HL-60/S4 treated with retinoic acid at 250 ng/mL for 4 days and 3 days (cell line): ENCODE data around the gene MRPL22.
"Not testable (repeated sequence)": the region's sequence is repeated elsewhere in the genome, so short reads cannot be mapped to it uniquely, and the experiment has no call there.

Experiments used
- in situ Hi-C: fragments of 300-500 bp; cut with MboI; formaldehyde crosslinking; loops from 2 replicates; pipeline ENCODE4 v1.7.0; 2022; ENCODE audit warnings: low sequenced_read_pairs

Gene MRPL22

DNA sequence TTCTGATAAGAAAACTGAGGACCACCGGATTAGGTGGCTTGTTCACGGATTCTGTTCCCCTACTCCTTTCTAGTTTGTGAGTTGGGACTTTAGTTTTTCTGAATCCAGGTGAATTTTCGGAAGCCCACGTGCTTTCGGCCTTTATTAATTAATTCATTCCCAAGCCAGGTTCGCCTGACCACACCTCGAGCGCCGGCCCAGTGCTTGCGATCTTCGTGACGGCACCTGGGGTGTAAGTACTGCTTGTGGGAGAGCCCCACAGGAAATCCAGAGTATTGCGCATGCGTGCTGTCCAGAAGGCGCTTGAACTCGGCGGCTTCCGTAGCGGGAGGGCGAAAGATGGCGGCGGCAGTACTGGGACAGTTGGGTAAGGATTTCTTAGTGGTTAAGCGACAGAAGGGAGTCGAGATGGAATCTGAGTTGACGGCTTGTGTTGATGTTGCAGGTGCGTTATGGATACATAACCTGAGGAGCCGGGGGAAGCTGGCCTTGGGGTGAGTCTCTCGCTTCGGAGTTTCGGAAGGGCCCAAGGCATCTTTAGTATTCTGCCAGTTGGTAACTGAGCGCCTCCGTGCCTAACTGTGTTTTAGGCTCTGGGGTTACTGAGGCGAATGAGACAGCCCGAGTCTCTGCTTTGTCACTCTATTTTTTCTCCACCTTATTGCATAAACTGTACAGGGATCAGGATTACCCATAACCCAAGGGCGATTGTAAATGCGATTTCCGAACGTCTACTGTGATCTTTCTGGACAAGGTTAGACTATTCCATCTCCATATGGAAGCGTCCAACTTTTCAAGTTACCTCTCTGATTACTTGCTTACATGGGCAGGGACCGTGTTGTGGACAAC is at the start of gene MRPL22:
MRPL22 (plus strand) TSS at position 302 of the 849 bp plus-strand sequence; CDS start at position 340, 38 bp downstream.
- in situ Hi-C loops, result no loop called here

DNA sequence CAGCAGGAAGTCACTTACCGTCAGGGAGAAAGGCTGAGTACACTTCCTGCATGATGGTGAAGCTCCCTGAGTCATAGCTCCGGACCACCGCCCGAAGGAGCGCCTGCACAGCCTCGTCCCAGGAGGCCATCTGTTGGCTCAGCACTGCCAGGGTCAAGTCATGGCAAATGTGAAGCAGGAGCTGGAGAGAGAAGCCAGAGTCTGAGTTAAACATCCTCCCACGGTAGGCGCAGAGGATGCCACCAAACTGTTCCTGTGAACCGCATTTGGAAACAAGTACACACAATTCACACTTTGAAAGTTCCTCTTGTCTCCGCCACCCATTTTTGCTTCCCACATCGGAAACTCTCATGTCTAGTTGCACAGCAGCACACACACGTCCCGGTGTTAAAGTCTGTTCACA is 48.5 kb upstream of the MRPL22 start:
- in situ Hi-C loops, result no loop called here

DNA sequence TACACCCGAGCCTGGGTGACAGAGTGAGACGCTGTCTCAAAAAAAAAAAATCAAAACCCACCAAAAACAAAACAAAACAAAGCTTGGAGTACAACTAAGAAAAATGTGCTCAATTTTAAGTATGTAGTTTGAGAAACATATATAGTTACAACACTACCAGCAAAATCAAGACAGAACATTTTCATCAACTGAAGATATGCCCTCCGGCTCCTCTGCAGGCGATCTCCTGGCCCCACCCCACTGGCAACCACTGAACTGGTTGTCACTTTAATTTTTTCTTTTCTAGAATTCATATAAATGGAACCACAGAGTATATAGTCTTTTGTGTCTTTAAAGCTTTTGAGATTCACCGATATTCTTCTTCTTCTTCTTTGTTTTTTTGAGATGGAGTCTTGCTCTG is 47.5 kb upstream of the MRPL22 start:
- in situ Hi-C loops, result no loop called here

DNA sequence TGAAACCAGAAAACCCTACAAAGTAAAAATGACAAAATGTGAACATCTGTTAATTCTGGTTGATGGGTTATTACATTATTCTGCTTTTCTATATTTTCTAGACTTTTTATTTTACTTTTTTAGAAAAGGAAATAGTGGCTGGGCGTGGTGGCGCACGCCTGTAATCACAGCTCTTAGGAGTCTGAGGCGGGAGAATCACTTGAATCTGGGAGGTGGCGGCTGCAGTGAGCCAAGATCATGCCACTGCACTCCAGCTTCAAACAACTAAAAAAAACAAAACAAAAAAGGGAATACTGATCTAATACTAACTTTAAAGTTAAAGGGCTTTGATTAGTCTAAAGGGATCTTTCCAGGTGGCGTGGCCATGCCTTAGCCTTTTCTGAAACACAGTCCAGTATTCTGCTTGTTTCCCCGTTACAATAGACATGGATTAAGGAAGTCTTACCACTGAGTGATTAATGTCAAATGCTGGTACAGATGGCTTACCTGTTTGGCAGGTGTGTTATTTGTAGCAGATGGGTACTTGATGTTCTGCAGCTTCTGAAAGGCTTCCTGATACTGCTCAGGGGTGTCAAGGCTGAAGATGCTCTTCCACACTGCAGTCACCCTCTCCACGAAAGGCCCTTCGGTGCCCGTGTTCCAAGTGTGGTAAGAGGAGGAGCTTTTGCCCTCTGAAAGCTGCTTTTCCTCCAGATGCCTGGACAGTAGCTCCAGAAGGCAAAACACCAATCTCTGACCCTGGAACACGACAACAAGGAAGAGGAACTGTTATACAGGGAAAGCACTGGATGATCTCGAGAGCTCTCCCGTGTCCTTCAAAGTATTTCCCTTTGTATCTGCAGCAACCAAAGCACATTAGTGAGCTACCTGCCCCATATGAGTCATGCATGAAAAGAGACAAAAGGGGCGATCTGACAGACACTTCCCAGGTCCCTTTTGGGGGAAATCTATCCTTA is 45.0 kb upstream of the MRPL22 start:
- in situ Hi-C loops, result no loop called here

DNA sequence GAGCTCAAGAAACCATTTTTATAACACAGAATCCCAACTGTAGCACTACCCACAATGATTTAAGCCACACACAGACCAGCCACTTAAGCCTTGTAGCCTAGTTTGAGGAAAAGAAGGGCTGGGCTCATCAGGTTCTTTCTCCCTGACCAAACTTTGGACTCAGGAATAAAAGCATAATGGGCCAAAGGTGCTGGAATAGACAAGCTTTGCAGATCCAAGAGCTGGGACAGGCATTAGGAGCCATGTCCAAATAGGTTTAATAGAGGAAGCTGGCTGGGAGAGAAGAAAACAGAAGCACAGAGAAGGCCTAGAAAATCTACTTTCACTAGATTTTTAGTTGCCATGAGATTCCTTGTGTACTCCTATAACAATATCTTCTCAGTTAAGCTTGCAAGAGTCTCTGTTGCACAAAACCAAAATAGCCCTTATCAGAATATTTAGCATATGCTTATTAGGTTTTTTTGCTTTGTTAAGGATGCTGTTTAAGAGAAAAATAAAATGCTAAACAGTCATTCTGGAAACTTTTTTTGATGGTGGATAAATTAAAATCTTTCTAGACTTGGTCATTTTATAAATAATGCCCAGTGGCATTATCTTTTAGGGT is 44.2 kb upstream of the MRPL22 start:
- in situ Hi-C loops, result no loop called here

DNA sequence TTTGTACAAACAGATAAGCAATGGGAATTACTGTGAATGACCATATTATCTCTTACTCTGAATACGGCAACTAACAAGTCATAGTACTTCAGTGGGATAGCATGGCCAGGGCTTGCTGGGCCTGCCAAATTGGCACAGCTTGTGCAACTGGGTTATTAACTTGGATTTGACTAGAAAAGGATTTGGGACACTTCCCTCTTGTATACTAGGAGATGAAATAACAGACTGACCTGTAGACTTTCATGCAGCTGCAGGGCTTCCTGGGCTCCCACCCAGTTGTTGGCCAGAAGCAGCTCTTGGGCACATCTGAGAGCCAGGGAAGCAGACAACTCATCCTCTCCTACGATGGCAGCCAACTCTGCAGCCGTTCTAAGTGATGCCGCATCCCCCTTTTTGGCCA is 42.7 kb upstream of the MRPL22 start:
- in situ Hi-C loops, result no loop called here

DNA sequence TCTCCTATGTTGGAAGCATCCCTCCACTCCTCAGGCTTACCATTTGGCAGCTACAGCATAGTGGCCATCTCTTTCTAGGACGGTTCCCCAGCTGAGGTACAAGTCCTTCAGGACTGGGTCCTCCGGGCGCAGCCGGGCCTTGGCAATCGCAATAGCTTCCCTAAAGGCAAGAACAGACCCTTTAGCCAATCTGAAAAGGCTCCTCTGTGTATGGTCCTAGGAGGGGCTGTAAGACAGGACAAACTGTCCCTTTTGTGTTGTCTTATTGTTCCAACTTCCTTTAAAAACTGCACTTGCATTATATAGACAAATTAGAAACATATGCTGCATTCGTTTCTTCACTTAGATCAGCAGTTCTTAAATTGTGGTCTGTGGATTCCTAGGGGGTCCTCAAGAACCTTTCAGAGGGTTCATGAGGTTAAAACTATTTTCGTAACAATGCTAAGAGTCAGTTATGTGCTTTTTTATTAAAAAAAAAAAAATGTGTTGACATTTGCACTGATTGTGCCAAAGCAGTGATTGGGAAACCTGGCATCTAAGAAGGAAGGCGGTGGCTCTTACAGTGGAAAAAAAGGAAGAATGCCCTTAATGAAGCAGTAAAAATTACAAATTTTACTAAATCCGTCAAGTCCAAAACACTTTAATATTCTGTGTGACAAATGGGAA is 41.6 kb upstream of the MRPL22 start:
- in situ Hi-C loops, result no loop called here

DNA sequence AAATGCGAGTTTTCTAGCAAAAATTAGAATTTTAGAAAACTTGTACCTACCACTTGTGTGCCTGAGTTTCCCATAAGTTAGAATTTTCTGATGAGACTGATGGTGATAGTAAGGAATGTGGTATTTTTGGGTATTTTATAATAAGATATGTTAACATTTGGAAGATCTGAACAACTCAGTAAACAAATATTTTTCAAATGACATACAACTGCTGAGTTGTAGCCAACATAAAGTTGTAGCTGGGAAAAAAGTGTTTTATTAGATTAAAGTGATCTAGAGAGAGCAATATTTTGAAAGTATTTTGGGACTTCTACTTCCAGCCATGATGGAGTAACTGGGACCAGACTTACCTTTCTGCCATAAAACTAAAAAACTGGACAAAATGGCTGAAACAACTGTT is 40.8 kb upstream of the MRPL22 start:
- in situ Hi-C loops, result no loop called here

DNA sequence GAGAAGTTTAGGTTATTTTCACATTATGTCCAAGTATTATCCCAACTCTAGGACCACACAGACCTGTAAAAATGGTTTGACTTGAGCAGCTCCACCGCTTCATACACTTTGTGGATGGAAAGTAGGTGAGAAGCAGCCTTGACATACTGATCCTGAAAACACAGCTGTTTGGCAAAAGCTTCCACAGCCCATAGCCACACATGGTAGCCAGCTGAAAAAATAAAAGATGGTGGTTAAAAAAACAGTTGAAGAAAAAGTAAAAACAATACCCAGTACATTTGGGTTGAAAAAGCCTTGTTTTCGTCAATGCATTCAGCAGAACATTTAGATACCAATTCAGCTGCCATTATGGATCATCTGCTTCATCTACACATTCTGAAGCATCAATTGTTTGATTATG is 39.6 kb upstream of the MRPL22 start:
- in situ Hi-C loops, result no loop called here

DNA sequence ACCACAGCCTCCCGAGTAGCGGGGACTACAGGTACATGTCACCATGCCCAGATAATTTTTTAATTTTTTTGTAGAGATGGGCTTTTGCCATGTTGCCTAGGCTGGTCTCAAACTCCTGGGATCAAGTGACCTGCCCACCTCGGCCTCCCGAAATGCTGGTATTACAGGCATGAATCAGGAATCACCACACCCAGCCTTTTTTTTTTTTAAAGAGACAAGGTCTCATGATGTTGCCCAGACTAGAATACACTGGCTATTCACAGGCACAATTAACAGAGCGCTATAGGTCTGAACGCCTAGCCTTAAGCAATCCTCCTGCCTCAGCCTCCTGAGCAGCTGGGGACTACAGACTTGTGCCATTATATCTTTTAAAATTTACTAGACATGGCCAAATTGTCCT is 39.0 kb upstream of the MRPL22 start:
- in situ Hi-C loops, result no loop called here

DNA sequence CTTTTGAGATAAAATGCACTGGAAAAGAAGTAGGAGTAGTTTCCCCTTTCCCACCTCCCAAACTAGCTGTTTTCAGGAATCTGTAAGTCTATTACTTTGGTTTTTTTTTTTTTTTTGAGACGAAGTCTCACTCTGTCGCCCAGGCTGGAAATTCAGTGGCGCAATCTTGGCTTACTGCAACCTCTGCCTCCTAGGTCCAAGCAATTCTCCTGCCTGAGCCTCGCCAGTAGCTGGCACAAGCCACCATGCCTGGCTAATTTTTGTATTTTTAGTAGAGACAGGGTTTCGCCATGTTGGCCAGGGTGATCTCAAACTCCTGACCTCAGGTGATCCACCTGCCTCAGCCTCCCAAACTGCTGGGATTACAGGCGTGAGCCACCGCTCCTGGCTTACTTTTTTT is 35.3 kb upstream of the MRPL22 start:
- in situ Hi-C loops, result not testable (repeated sequence)

DNA sequence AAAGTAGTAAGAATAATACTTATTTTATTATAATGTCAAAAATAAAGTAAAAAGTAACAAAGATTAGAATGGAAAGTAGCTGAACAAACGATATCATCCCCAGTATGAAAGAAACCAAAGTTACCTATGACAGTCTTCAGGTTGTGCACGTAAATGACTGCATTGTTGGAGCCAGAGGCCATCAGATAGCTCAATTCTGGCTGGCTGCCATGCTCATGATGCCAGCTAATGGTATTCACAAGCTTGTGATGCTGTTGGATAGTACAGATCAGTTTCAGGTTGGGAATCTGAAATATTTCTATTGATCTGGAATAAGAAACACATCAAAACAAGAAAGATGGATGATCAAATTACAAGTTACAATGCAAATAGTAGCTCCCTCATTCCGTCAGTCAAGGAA is 24.0 kb upstream of the MRPL22 start:
- in situ Hi-C loops, result no loop called here

DNA sequence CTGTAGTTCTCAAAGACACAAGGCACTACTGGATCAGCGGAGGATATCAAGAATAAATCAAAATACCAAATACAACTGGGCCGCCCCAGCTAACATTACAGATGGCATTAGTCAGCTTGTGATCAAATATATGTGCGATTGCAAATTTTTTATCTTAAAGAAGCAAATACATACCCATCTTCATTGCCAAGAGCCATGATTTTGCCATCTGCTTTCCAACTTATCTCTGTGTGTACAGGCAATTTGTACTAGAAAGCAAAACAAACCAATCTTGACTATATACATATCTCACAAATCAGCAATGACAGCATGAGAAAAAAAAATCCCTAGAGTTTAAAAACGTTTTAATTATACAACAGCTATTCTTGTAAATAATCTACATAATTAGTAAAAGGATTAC is 23.1 kb upstream of the MRPL22 start:
- in situ Hi-C loops, result no loop called here

DNA sequence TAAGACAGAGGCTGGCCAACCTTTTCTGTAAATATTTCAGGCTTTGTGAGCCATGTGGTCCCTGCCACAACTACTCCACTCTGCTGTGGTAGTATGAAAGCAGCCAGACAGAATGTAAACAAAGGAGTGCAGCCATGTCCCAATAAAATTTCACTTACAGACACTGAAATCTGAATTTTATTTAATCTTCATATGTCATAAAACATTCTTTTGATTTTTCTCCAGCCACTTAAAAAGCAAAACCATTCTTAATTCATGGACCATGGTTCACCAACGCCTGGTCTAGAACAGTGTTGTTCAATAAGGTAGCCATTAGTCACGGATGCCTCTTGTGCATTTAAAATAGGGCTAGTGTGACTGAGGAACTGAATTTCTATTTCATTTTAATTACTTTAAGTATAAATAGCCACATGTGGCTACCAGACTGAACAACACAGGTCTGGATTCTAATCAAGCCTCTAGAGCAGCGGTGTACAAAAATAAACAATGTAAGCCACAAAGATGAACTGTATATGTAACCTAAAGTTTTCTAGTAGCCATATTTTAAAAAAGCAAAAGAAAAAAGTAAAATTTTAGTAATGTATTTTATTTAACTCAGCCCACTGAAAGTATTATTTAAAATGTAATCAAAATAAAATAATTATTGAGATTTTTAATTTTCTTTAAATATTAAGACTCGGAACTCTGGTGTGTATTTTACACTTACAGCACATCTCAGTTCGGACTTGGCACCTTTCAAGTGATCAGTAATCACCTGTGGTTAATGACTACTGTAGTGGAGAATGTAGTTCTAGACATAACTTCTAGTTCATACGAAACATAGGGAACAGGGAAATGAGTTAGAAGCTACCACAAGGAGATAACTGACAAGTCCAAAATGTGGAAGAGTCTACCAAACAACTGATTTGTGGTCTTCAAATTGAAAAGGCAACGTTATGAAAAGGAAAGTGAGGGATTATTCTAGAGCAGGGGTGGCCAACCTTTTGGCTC is 17.1 kb upstream of the MRPL22 start:
- in situ Hi-C loops, result no loop called here

DNA sequence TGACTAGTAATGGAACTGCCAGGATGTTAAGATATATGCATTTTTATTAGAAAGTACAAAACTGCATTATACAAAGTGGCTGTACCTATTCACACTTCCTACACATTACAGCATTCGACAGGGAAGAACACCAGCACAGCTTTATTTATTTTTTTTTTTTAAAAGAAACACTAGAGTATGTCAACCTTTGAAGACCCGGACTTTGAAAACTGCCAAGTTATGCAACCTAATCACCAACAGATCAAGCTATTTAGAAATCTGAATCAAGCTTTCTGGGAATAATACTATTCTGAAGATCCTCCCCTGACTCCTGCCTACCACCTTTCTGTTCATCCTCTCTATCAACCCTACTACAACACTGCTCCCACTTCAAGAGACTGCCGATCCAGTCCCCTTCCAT is 7.3 kb upstream of the MRPL22 start:
- in situ Hi-C loops, result no loop called here

DNA sequence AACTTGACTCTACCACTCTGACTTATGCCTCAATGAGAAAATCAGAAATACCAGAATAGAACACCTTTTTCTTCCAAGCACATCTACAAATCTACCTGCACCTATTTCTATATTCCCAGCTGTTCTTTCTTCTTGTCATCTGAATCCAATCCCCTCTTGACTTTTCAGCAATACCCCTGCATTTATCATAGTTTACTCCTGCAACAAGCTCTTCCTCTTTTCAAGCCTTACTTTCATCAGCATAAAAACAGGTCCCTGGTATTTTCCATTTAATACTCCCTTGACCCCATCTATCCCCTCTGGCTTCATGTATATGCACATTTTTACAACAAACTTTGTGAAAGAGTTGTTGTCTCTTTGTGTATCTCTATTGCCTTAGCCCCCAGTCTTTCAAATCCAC is 6.0 kb upstream of the MRPL22 start:
- in situ Hi-C loops, result no loop called here

DNA sequence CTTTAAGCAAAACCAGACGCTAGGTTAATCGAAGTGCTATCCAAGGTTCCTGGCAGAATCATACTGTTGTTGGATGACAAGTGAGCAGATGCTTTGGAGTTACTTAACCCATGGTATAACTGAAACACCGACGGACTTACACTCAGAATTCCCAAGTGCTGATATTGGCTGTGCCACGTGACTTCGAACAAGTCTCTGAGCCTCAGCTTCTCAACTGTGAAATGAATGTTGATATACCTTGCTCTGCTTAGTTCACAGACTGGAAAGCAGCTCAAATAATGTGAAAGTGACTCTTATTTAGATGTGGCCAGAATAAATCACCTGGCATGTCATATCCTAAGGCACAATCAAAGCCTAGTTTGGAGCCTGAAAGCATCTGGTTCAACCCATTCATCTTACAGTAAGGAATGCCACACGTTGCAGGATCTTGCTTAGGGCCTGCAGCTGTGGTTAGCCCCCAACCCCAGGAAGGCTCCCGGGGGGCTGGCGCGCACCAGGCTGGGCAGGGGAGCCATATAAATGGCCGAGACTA is 3.6 kb upstream of the MRPL22 start:
- in situ Hi-C loops, result no loop called here

DNA sequence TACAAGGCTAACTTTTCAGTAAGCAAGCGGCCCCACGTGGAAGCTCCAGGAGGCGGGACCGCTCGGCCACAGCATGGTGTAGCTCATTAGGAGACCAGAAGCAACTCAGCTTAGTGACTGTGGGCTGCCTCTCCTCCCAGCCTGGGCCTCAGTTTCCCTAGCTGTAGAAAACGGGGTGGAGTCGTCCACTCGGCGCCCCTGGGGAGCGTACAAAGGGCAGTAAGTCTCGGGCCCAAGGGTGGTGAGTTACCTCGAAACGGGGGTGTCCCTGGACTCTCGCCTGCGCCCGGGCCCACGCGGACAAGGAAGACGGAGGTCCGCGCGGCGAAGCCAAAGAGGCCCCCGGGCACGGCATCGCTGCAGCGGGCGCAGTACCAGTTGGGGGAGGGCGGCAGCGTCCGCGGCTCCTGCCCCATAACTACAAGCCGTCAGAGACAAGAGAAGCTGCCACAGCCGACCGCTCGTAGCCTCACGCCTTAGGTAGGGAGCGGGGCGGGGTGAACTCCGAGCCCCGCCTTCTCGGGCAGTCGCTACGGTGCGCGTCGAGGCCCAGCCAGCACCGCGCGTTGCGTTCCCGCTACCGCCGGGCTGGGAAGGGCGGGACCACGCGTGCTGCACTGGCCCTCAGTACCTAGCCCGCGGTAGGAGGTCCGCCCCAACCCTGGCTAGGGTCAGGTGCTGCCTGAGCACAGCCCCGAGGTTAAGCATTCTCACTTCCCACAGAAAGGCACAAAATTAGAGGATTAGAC is 3.0 kb upstream of the MRPL22 start, which contains the start of gene GEMIN5:
GEMIN5 (minus strand) TSS at position 494 of the 749 bp plus-strand sequence; CDS start at position 416, 78 bp downstream.
- in situ Hi-C loops, result no loop called here

DNA sequence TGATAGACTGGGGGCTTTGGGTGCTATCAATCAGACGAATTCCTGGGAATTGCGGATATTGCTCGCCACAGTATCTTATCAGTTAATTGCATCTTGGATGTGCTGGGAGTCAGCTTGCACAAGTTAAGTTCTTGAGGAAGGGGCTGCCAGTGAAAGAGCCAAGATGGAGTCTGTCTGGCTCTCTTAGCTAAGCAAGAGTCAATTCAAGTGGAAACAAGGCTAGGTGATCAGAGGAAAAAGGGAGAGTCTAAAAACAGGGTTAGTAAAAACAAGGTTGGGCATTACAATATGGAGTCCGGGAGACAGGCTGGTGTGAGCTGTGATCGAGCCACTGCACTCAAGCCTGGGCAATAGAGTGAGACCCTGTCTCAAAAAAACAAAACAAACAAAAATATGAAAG is 1.5 kb upstream of the MRPL22 start:
- in situ Hi-C loops, result not testable (repeated sequence)
